ENCODE measurements around the gene TMEM14B.

GRCh38 chr6:10800810-10801209 lies 53.2 kb downstream of the TMEM14B start:
- TF ChIP-seq EP300 (IDR thresholded peaks at IDR 0.05) = no peak
- TF ChIP-seq POLR2A (IDR thresholded peaks at IDR 0.05) = no peak
